DMS53 treated with DMSO at 0.1 percent for 48 hours (cell line): ENCODE data around the gene VEGFC.

Source experiments
- DNase-seq: peaks from one replicate; lab custom pipeline; 2025; ENCODE audit not compliant: unreplicated experiment; lab: John Stamatoyannopoulos, UW

Gene VEGFC

GRCh38 chr4:176799653-176800052 is 6.9 kb upstream of the VEGFC start:
- DNase-seq: no peak

GRCh38 chr4:176798540-176798939 is 5.8 kb upstream of the VEGFC start:
- DNase-seq: no peak

- no peak for DNase-seq
Observed at GRCh38 chr4:176795441-176795840, 2.7 kb upstream of the VEGFC start.

GRCh38 chr4:176794651-176795050 is 1.9 kb upstream of the VEGFC start:
- peak; percentile 4 for DNase-seq

GRCh38 chr4:176794151-176794550 is 1.4 kb upstream of the VEGFC start:
- DNase-seq: no peak

- DNase-seq: no peak
Observed at GRCh38 chr4:176793060-176793605, 411 bp upstream of the VEGFC start.

- DNase-seq: no peak
Observed at GRCh38 chr4:176791591-176792325, 964 bp downstream of the VEGFC start.

GRCh38 chr4:176790398-176790797 is 2.3 kb downstream of the VEGFC start:
- no peak for DNase-seq

DNA sequence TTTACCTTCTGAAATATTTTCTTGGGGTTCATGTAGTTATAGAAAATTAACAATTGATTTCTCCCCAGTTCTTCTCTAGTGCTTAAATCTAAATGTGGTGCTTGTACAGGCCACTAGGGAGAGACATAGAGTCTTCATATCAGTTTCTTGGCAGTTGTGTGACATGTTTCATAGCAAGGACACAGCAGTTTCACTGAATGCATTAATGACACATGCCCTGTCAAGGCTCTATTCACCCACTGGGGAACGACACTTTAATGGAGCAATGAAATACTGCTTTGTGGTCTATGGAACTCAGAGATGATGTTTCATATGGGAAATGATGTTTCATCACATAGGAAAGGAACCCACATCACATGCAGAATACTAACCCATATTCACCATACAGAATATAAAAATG is 2.8 kb downstream of the VEGFC start:
- DNase-seq: peak; percentile 52

DNA sequence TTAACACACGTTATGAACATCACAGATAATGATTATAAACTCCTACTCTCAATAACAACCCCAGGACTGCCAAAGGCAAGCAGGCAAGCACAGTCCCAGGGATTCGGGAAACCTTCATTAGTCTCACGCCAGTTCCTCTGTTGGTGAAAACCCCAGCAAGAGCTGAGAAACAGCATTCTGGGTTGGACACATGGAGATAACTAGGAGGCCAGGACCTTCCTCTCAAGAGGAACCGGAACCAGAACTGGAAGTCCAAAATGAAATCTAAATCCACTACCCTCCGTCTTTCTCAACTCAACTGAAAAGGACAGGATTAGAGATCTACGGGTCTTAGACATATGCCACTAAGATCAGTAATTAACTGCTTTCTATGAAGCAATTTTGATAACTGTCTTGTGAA is 3.8 kb downstream of the VEGFC start:
- no peak for DNase-seq

- DNase-seq: no peak
Observed at GRCh38 chr4:176788248-176788647, 4.5 kb downstream of the VEGFC start.

DNA sequence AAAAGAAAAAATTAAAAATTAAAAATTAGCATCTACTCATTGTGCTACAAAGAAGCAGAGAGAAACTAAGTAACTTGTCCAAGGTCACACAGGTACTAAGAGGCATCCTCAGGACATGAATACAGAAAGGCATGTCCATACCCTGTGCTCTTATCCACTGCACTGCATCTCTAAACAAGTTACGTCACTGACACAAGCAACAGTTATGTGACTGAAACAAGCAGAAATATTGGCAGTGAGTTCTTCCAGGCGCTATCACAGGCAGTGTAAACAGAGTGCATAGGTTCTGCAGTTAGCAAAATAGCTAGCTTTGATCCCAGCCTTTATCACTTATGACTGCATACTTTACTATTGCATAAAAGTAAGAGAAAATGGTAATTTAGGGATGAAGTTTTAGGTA is 7.9 kb downstream of the VEGFC start:
- no peak for DNase-seq

GRCh38 chr4:176782794-176783193 is 9.9 kb downstream of the VEGFC start:
- DNase-seq: no peak

GRCh38 chr4:176782191-176782590 is 10.5 kb downstream of the VEGFC start:
- no peak for DNase-seq

GRCh38 chr4:176781739-176782100 is 11.0 kb downstream of the VEGFC start:
- no peak for DNase-seq

GRCh38 chr4:176780995-176781738 is 11.6 kb downstream of the VEGFC start:
- no peak for DNase-seq

DNA sequence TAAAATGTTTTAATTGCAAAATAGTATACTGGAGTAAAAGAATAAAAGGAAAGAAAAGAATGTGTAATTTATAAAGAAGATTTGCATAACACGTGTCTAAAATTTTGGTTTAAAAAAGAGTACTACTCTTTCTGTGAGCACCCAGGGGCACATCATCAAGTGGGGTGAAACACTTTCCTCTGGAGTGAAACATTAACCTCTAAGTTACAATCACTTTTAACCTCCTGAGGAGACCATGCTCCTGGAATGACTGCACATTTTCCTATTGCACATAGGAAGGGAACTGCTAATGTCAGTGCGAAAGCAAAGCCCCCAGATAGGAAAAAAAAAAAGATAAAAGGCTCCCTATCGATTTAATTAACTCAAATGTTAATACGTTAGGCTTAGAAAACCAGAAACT is 13.3 kb downstream of the VEGFC start:
- DNase-seq: no peak

DNA sequence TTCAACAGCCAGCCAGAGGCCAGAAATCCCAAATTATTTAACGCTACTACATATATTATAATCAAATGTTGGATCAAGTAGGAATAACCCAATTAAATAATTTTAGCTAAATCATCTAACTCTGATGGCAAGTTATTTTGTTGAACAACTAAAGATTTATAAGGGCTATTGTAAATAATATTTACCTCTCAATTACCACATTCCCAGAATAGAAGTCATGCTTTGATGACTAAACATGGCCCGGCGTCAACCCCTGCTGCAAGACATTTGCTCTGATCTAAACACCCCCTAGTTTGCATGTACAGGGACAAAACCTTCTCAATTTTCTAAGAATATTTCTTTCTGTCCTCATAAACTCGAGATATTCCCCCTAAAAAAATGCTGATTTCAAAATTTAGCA is 14.2 kb downstream of the VEGFC start:
- no peak for DNase-seq

DNA sequence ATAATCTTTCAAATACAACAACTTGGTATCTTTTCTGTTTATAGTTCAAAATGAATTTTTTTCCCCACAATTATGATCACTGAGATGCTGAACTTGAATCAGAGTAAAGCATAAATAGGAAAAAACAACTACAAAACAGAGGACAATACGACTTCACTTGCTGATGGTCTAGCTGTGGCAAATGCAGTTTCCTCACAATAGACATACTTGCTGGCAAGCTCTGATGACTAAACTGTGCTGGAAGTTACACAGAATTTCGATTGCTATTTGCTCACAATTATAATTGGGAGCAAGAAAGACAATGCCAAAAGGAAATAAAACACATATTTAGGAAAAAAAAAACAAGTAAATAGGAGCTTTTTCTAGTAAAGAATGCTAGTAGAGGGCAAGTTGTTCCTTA is 14.7 kb downstream of the VEGFC start:
- no peak for DNase-seq

DNA sequence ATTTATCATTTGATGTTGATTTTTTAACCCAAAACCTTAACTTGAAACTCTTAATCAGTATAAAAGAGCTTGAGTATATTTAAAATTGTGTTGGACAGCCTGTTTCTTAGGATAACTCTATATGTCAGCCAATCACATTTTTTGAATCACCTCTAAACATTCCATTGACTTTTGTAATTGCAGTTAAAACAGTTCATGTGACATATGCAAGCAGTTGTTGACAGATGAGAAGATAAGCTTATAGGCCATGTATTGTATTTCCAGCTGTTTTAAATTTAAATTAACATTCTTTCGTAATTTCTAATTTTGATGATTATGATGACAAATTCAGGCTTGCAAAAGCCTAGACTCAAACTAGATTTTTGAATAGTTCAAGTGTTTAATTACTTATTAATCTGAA is 17.4 kb downstream of the VEGFC start:
- no peak for DNase-seq

GRCh38 chr4:176774852-176775251 is 17.9 kb downstream of the VEGFC start:
- DNase-seq: no peak

DNA sequence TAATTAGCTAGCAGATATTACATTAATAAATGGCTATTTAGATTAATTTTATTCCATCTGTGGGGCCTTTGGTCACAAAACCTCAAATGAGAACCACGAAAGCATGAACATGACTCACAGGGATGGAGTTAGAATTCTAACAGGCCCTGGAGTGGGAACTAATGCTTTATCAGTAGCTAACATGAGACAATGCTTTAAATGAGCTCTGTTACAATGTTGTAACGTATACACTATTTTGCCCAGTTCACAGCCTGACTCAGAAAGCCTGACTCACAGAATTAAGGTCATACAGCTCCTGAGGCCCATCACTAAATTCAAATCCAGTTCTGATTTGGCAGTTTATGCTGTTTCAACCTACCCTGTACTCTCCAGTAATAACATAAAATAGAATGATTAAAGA is 23.2 kb downstream of the VEGFC start:
- DNase-seq: no peak
